Mucosa of stomach (tissue), 1 donor: Measurements from ENCODE around the gene AP2A1.
"Not testable (repeated sequence)": the region's sequence is repeated elsewhere in the genome, so short reads cannot be mapped to it uniquely, and the experiment has no call there.

Experiments
- H3K27me3 ChIP-seq: one replicate; pipeline ENCODE4 v1.7.0; 2013; ENCODE audit warnings: mild to moderate bottlenecking, low read length; ENCODE audit not compliant: control insufficient read depth, insufficient read depth
- H3K36me3 ChIP-seq: one replicate; pipeline ENCODE4 v1.7.0; 2013; ENCODE audit warnings: low read length; ENCODE audit not compliant: control insufficient read depth, insufficient read depth
- H3K4me1 ChIP-seq: one replicate; pipeline ENCODE4 v1.7.0; 2013; ENCODE audit warnings: mild to moderate bottlenecking, low read length; ENCODE audit not compliant: control insufficient read depth, insufficient read depth
- H3K4me3 ChIP-seq: one replicate; pipeline ENCODE4 v1.7.0; 2013; ENCODE audit warnings: low read length
- H3K9ac ChIP-seq: one replicate; pipeline ENCODE4 v1.7.0; 2013; ENCODE audit warnings: mild to moderate bottlenecking, low read length, moderate library complexity
- H3K9me3 ChIP-seq: one replicate; pipeline ENCODE4 v1.7.0; 2013; ENCODE audit warnings: mild to moderate bottlenecking, low read length, moderate library complexity; ENCODE audit not compliant: control insufficient read depth
- donor health status: Pancreatic carcinoma.

The AP2A1 gene

DNA sequence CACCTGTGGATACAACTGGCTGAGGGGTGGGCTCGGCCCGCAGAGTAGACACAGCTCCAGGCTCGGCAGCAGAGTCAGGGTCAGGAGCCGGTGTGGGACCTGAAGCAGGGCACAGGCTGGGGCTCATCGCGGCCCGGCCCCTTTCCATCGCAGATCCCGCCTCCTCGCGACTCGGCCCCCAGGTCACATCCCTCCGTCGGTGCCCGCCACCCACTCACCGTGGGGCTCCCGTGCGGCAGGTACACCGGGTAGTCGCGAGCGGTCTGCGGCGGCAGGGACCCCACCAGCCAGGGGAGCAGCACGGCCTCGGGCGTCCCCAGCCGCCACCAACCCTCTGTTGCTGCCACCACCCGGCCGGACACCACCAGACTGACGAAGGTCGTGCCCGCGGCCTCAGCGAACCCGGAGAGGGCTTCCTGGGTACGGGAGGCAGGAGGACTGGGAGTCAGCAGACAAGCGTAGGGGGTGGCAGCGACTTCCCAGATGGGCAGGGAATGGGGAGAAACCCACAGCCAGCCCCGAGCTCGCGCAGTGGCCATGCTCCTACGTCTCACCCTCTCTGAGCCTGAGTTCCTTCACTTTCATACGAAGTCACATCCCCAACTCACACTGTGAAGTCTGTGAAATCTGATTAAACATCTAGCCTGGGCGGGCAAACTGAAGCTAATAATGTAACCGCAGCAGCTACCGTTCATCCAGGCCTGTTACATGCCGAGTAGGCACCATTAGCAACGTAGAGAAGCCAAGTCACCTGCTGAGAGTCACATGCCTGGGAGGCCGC lies 42.5 kb downstream of the AP2A1 start:
- H3K36me3 ChIP-seq = no peaks in the 10 kb centered on the region
- H3K4me3 ChIP-seq = peak overlapping the region; percentile 17
- peak overlapping the region; percentile 64 for H3K9ac ChIP-seq
- H3K9me3 ChIP-seq = no peaks in the 10 kb centered on the region
- no peaks in the 10 kb centered on the region for H3K27me3 ChIP-seq
- peaks cover 20% of the 10 kb centered on the region for H3K4me1 ChIP-seq

DNA sequence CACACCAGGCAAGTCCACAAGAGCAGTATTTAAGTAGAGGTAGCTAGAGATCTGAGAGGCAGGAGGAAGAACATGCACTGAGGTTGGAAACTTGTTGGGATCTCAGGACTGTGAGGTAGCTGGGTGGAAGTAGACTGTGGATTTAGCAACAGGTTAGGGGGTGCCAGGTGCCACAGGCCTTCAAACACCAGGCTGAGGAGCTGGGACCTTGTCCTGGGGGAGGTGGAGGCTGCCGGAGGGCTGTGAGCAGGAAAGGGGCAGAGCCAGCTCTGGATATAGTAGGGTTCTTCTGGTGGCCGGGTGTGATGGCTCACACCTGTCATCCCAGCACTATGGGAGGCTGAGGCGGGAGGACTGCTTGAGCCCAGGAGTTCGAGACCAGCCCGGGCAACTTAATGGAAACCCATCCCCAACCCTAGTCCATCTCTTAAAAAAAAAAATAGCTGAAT lies 43.2 kb downstream of the AP2A1 start:
- H3K9ac ChIP-seq = peak overlapping the region; percentile 64
- no peaks in the 10 kb centered on the region for H3K9me3 ChIP-seq
- no peaks in the 10 kb centered on the region for H3K27me3 ChIP-seq
- H3K36me3 ChIP-seq = no peaks in the 10 kb centered on the region
- peaks cover 20% of the 10 kb centered on the region for H3K4me1 ChIP-seq
- H3K4me3 ChIP-seq = no peak overlapping the region

DNA sequence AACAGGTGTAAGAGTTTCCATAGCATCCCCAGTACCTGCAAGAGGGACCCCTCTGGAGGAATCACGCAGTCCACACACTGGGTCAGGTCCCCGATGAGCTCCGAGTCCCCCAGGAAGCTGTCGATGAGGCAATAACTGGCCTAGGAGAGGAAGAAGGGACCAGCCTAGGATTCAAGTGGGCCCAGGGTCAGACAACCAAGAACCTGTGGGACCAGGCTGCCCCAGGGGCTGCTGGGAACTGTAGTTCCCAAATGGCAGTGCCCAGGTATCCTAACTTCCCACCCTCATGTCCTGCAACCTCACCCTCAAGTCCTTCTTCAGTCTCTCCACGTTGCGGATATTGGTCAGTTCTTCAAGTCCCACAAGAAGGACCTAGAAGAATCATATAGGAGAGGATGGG lies 44.5 kb downstream of the AP2A1 start:
- H3K4me1 ChIP-seq = peaks cover 20% of the 10 kb centered on the region
- no peaks in the 10 kb centered on the region for H3K27me3 ChIP-seq
- H3K36me3 ChIP-seq = no peaks in the 10 kb centered on the region
- no peaks in the 10 kb centered on the region for H3K9me3 ChIP-seq
- no peak overlapping the region for H3K9ac ChIP-seq
- H3K4me3 ChIP-seq = no peak overlapping the region

DNA sequence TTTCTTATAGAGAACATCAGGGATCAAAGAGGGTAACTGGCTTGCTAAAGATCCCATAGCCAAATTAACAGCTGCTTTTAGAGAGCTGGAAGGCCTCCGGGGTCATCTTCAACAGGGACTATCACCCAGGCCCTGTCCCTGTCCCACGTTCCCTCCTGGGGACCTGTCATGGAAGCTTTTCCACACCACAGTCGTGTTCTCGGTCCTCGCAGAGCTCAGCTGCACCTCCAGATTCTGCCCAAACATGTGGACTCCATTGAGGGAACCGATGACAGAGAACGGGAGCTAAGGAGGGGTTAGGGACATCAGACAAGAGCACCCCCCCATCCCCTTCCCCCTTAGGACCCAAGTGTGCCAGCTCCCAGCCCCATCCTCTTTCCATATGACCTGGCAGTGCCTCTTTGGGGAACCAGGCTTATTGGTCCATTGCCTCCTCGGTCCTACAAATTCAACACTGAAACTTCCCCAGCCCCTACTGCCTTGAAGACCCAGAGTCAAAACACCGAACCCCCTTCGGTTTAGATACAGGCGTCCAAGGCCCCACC lies 45.7 kb downstream of the AP2A1 start:
- Histone ChIP-seq H3K4me3 (peak overlapping the region; percentile 71), H3K27me3 (no peaks in the 10 kb centered on the region), H3K9ac (peak overlapping the region; percentile 81), H3K4me1 (peaks cover 24% of the 10 kb centered on the region), H3K9me3 (no peaks in the 10 kb centered on the region), H3K36me3 (no peaks in the 10 kb centered on the region)

DNA sequence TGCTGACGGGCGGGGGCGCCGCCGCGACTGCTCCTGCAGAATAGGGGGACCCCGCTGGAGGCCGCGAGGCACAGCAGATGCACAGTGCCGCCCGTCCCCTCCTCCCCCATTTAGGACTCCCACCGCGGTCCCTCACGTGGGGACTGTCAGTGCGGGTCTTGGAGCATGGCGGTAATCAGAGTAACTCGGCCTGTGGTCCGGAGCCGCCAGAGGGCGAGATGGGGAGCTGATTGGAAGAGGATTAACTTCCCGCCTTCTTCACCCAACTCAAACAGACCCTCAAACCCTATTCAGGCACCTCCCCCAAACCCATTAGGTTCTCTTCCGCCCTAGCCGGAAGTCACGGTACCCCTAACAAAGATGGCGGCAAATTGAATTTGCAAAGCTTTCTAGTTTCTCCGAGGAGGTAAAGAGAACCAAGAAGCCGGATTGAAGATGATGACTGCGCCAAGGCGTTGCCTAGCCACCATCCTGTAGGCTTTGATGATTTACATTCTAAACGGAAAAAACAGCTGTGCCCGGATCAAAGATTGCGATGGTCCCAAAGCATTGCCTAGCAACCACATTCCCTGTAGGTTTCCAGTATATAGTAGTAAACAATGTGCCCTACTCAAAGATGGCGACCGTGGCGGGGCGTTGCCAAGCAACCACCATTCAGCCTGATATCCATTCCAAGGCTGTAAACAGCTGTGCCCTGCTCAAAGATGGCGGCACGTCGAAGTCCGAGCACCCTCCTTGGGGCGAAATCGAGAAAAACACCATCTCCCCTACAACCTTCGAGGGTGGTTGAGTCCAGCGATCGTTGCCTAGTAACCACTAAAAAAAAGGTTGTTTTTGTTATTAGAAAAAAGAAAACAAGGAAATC lies 46.4 kb downstream of the AP2A1 start, which contains the start of gene FUZ:
Gene FUZ (minus strand): TSS at position 296 of the 865 bp plus-strand sequence. CDS start 186 bp downstream, at position 110.
- H3K9me3 ChIP-seq = no peaks in the 10 kb centered on the region
- H3K4me1 ChIP-seq = peaks cover 22% of the 10 kb centered on the region
- no peaks in the 10 kb centered on the region for H3K27me3 ChIP-seq
- H3K9ac ChIP-seq = peak within 1 kb of the TSS; percentile 81
- peak within 1 kb of the TSS; percentile 71 for H3K4me3 ChIP-seq
- H3K36me3 ChIP-seq = no peaks in the 10 kb centered on the region

- no peaks in the 10 kb centered on the region for H3K36me3 ChIP-seq
- no peak overlapping the region for H3K9ac ChIP-seq
- no peaks in the 10 kb centered on the region for H3K27me3 ChIP-seq
- no peak overlapping the region for H3K4me3 ChIP-seq
- H3K4me1 ChIP-seq = peaks cover 22% of the 10 kb centered on the region
- H3K9me3 ChIP-seq = no peaks in the 10 kb centered on the region
Measured at GRCh38 chr19:49814010-49814409, 47.2 kb downstream of the AP2A1 start.

DNA sequence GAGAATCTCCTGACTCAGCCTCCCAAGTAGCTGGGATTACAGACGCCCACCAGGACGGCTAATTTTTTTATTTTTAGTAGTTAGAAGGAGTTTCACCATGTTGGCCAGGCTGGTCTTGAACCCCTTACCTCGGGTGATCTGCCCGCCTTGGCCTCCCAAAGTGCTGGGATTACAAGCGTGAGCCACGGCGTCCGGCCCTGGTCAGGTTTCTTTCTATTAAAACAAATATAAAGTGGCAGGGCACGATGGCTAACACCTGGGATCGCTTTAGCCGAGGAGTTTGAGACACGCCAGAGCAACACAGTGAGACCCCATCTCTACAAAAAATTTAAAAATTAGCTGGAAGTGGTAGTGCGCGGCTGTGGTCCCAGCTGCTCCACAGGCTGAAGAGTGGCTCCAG lies 49.8 kb downstream of the AP2A1 start:
- H3K27me3 ChIP-seq = no peaks in the 10 kb centered on the region
- H3K4me1 ChIP-seq = peaks cover 21% of the 10 kb centered on the region
- no peak overlapping the region for H3K4me3 ChIP-seq
- no peaks in the 10 kb centered on the region for H3K36me3 ChIP-seq
- H3K9me3 ChIP-seq = no peaks in the 10 kb centered on the region
- no peak overlapping the region for H3K9ac ChIP-seq

DNA sequence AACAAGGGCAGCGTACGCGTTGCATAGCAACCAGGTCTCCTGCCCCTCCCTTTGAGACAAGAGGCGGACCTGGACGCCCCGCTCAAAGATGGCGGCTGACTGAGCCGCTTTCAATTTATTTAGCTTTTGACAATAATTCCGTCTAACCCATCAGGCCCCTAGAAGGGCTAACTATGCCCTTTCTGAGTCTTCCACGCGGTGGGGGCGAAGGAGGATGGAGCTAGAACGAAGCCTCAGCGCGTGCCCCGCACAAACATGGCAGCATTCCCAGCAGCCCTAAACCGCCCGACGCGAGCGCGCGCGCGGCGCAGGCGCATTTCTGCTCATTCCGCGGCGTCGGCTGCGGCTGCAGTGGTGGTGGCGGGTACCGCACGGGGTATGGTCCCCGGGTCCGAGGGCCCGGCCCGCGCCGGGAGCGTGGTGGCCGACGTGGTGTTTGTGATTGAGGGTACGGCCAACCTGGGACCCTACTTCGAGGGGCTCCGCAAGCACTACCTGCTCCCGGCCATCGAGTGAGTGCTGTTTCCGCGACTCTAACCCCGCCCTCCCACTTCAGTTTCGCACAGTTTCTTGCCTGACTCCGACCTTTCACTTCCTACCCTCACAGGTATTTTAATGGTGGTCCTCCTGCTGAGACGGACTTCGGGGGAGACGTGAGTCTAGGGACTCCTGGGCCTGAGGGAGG lies 51.3 kb downstream of the AP2A1 start, which contains the start of gene MED25:
Gene MED25 (plus strand): TSS at position 326 of the 685 bp plus-strand sequence. CDS start 53 bp downstream, at position 379.
- Histone ChIP-seq H3K36me3 (no peaks in the 10 kb centered on the region), H3K4me3 (peak within 1 kb of the TSS; percentile 97), H3K9me3 (no peaks in the 10 kb centered on the region), H3K4me1 (peaks cover 15% of the 10 kb centered on the region), H3K27me3 (no peaks in the 10 kb centered on the region), H3K9ac (peak within 1 kb of the TSS; percentile 95)

DNA sequence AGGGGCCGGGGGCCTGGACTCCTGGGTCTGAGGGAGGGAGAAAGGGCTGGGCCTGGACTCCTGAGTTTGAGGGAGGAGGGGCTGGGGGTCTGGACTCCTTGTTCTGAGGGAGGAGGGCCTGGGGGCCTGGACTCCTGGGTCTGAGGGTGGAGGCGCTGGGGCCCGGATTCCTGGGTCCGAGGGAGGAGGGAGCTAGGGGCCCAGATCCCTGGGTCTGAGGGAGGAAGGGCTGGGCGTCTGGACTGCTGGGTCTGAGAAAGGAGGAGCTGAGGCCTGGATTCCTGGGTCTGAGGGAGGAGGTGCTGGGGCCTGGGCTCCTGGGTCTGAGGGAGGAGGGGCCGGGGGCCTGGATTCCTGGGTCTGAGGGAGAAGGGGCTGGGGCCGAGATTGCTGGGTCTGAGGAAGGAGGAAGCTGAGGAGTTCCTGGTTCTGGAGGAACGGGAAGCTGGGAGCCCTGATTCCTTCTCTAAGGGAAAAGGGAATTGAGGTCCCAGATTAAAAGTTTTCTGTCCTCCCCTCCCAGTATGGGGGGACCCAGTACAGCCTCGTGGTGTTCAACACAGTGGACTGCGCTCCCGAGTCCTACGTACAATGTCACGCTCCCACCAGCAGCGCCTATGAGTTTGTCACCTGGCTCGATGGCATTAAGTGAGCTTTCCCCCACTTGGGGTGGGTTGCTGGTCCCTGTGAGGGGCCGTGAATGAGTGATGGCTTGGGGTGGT lies 52.0 kb downstream of the AP2A1 start:
- no peaks in the 10 kb centered on the region for H3K9me3 ChIP-seq
- H3K27me3 ChIP-seq = no peaks in the 10 kb centered on the region
- peak overlapping the region; percentile 95 for H3K9ac ChIP-seq
- H3K4me3 ChIP-seq = peak overlapping the region; percentile 97
- no peaks in the 10 kb centered on the region for H3K36me3 ChIP-seq
- H3K4me1 ChIP-seq = peaks cover 15% of the 10 kb centered on the region

DNA sequence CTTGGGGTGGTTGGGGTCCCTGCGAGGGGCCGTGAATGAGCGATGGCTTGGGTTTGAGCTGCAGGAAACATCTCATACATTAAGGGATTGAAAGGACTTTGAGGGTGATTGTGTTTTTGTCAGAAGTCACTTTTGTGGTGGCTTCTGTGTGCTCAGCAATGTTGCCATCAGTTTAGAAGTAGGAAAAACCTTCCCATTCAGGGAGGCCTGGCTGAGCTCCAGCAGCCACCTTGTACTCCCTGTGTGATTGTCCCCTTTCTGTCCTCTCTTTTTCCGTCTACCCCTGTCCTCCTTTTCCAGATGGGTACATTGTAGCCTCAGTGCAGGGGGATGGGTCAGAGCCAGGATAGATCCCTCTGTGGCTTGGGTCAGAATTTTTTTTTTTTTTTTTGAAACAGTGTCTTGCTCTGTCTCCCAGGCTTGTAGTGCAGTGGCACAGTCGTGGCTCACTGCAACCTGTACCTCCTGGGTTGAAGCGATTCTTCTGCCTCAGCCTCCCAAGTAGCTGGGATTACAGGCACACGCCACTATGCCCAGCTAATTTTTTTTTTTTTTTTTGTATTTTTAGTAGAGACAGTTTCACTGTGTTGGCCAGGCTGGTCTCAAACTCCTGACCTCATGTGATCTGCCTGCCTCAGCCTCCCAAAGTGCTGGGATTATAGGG lies 52.8 kb downstream of the AP2A1 start:
- H3K36me3 ChIP-seq, H3K27me3 ChIP-seq, H3K9me3 ChIP-seq: not testable (repeated sequence)
- peak overlapping the region; percentile 97 for H3K4me3 ChIP-seq
- peaks cover 15% of the 10 kb centered on the region for H3K4me1 ChIP-seq
- H3K9ac ChIP-seq = peak overlapping the region; percentile 95

DNA sequence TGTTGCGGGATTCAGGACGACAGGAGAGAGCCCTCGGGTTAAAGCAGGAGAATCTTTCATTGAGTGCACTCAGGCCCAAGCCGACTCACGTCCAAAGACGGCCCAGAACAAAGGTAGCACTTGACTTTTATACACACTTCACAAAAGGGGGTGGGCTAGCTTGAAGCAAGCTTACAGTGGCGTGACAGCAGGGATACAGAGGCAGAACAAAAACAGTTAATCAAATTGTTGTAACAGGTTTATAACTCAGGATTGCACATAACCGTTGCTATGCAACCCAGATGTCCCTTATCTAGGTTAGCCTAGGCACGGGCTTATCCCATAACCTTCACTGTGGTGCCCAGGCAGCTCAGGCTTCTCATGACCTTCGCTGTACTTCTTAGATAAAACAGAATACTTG lies 53.3 kb downstream of the AP2A1 start:
- Histone ChIP-seq H3K4me1 (peaks cover 15% of the 10 kb centered on the region), H3K27me3 (no peaks in the 10 kb centered on the region), H3K4me3 (no peak overlapping the region), H3K9me3 (no peaks in the 10 kb centered on the region), H3K36me3 (no peaks in the 10 kb centered on the region), H3K9ac (no peak overlapping the region)
